ENCODE results near the gene ZSCAN10. TPM values are rescaled to one million over a fixed set of nuclear protein-coding genes. Genes with fewer than 3 reads are reported as not detected.
"Not testable (repeated sequence)": the region's sequence is repeated elsewhere in the genome, so short reads cannot be mapped to it uniquely, and the experiment has no call there.

The ZSCAN10 gene
- total RNA-seq, 1 donor from 2014 or later, result not detected

- intact Hi-C loops (cut with micrococcal nuclease), result no loop called here
- DNase-seq, result no peak
- ATAC-seq, result no peak
These were observed 43.9 kb downstream of the ZSCAN10 start for GRCh38 chr16:3054965-3055733.

- intact Hi-C loops (cut with micrococcal nuclease); ATAC-seq; DNase-seq: not testable (repeated sequence)
These were observed 45.8 kb downstream of the ZSCAN10 start for GRCh38 chr16:3053330-3053710.

GRCh38 chr16:3052571-3053329, 46.3 kb downstream of the ZSCAN10 start:
- intact Hi-C loops (cut with micrococcal nuclease); ATAC-seq; DNase-seq: not testable (repeated sequence)

GRCh38 chr16:3051494-3051893, 47.6 kb downstream of the ZSCAN10 start:
- intact Hi-C loops (cut with micrococcal nuclease), result no loop called here
- DNase-seq (no peak), ATAC-seq (no peak)

GRCh38 chr16:3051009-3051408, 48.1 kb downstream of the ZSCAN10 start:
- ATAC-seq, result no peak
- intact Hi-C loops (cut with micrococcal nuclease), result no loop called here
- no peak for DNase-seq

GRCh38 chr16:3050487-3050886, 48.6 kb downstream of the ZSCAN10 start:
- DNase-seq, result no peak
- ATAC-seq, result no peak
- intact Hi-C loops (cut with micrococcal nuclease), result no loop called here

- ATAC-seq (no peak), DNase-seq (no peak)
- intact Hi-C loops (cut with micrococcal nuclease), result no loop called here
These were observed 49.1 kb downstream of the ZSCAN10 start for GRCh38 chr16:3049921-3050481.

GRCh38 chr16:3047387-3047720, 51.7 kb downstream of the ZSCAN10 start:
- intact Hi-C loops (cut with micrococcal nuclease), result no loop called here
- DNase-seq, result no peak
- no peak for ATAC-seq

- intact Hi-C loops (cut with micrococcal nuclease), result no loop called here
- DNase-seq, result no peak
- ATAC-seq, result no peak
These were observed 52.3 kb downstream of the ZSCAN10 start for GRCh38 chr16:3046641-3047386.

GRCh38 chr16:3045758-3046640, 53.1 kb downstream of the ZSCAN10 start, which contains the start of gene MMP25:
TSS of gene MMP25 (plus strand) at chr16:3046561. CDS start at chr16:3046918, 357 bp downstream.
- DNase-seq, result no peak
- intact Hi-C loops (cut with micrococcal nuclease), result no loop called here
- peak; percentile 49 for ATAC-seq

GRCh38 chr16:3044708-3045107, 54.4 kb downstream of the ZSCAN10 start:
- intact Hi-C loops (cut with micrococcal nuclease), result no loop called here
- ATAC-seq (no peak), DNase-seq (no peak)

- no peak for ATAC-seq
- intact Hi-C loops (cut with micrococcal nuclease), result no loop called here
- no peak for DNase-seq
These were observed 56.7 kb downstream of the ZSCAN10 start for GRCh38 chr16:3042376-3042775.

- no peak for ATAC-seq
- no peak for DNase-seq
- intact Hi-C loops (cut with micrococcal nuclease), result no loop called here
These were observed 60.2 kb downstream of the ZSCAN10 start for GRCh38 chr16:3038896-3039295.

Other genes with a start within 250 kb of the ZSCAN10 start
- gene PRSS22, start 241.1 kb downstream of the ZSCAN10 start, total RNA-seq, result not detected
- 28.6 TPM for gene FLYWCH2, start 216.1 kb downstream of the ZSCAN10 start, total RNA-seq
- 36.1 TPM for gene FLYWCH1, start 187.4 kb downstream of the ZSCAN10 start, total RNA-seq
- not detected for gene KREMEN2, start 135.0 kb downstream of the ZSCAN10 start, total RNA-seq
- gene PAQR4, start 129.9 kb downstream of the ZSCAN10 start, total RNA-seq, result 7.9 TPM
- 0.55 TPM for gene PKMYT1, start 118.8 kb downstream of the ZSCAN10 start, total RNA-seq
- gene CLDN9, start 86.4 kb downstream of the ZSCAN10 start, total RNA-seq, result 1.2 TPM
- gene CLDN6, start 81.1 kb downstream of the ZSCAN10 start, total RNA-seq, result not detected
- gene TNFRSF12A, start 78.9 kb downstream of the ZSCAN10 start, total RNA-seq, result 17.7 TPM
- 61.1 TPM for gene HCFC1R1, start 75.4 kb downstream of the ZSCAN10 start, total RNA-seq
- 11.3 TPM for gene THOC6, start 75.3 kb downstream of the ZSCAN10 start, total RNA-seq
- not detected for gene BICDL2, start 62.4 kb downstream of the ZSCAN10 start, total RNA-seq
- 2.8 TPM for gene MMP25, start 52.7 kb downstream of the ZSCAN10 start, total RNA-seq
- gene IL32, start 33.7 kb downstream of the ZSCAN10 start, total RNA-seq, result 46.0 TPM
- gene ZNF205, start 13.3 kb upstream of the ZSCAN10 start, total RNA-seq, result 8.8 TPM
- 7.1 TPM for gene ZNF213, start 35.7 kb upstream of the ZSCAN10 start, total RNA-seq
- not detected for gene OR1F1, start 88.9 kb upstream of the ZSCAN10 start, total RNA-seq
- 5.7 TPM for gene ZNF200, start 135.9 kb upstream of the ZSCAN10 start, total RNA-seq
- gene MEFV, start 157.3 kb upstream of the ZSCAN10 start, total RNA-seq, result 0.62 TPM
- 7.8 TPM for gene ZNF263, start 184.2 kb upstream of the ZSCAN10 start, total RNA-seq
- gene TIGD7, start 206.1 kb upstream of the ZSCAN10 start, total RNA-seq, result 7.6 TPM
- 21.1 TPM for gene ZNF75A, start 206.2 kb upstream of the ZSCAN10 start, total RNA-seq